Stomach (tissue), 9 donors: ENCODE data around the gene LY6G6C. TPM values are rescaled to one million over a fixed set of nuclear protein-coding genes. Genes with fewer than 3 reads are reported as not detected.

ENCODE experiments used
- DNase-seq, 2 donors: peaks; one replicate each; pipeline versions ENCODE4 v3.0.0 to v3.0.0-alpha.2; 2013 to 2019
- H3K27ac ChIP-seq, 5 donors: fragments of 200-600 bp in 4 of 5; sonication (generic) in 4 of 5; one replicate each; pipeline ENCODE4 v1.5.1; 2013 to 2019; ENCODE audit warnings: mild to moderate bottlenecking in 1 of 5, moderate library complexity in 1 of 5
- H3K27me3 ChIP-seq, 3 donors: fragments of 200-600 bp; sonication (generic); one replicate each; pipeline ENCODE4 v1.5.1; 2017 to 2019; ENCODE audit warnings: mixed run types in 1 of 3
- H3K36me3 ChIP-seq, 4 donors: fragments of 200-600 bp; sonication (generic); 1 replicate in 3 of 4; 2 replicates in 1 of 4; pipeline ENCODE4 v1.5.1; 2016 to 2019
- H3K4me1 ChIP-seq, 4 donors: fragments of 200-600 bp; sonication (generic); one replicate each; pipeline ENCODE4 v1.5.1; 2016 to 2019
- H3K4me3 ChIP-seq, 4 donors: fragments of 200-600 bp; sonication (generic) in 3 of 4; one replicate each; pipeline ENCODE4 v1.5.1; 2016 to 2019; ENCODE audit warnings: mild to moderate bottlenecking in 1 of 4
- H3K9me3 ChIP-seq, 4 donors: fragments of 200-600 bp; sonication (generic); one replicate each; pipeline ENCODE4 v1.5.1; 2016 to 2019
- EP300 ChIP-seq: sonication (generic); formaldehyde crosslinking; IDR thresholded peaks from one replicate; pipeline ENCODE4 v1.6.1; 2017; ENCODE audit warnings: antibody characterized with exemption
- POLR2A ChIP-seq, 4 donors: fragments of 450-650 bp; IDR thresholded peaks; one replicate each; pipeline ENCODE4 v1.6.1; 2016; ENCODE audit warnings: antibody characterized with exemption in 4 of 4, control low read depth in 2 of 4, mild to moderate bottlenecking in 1 of 4, moderate library complexity in 1 of 4
- POLR2AphosphoS5 ChIP-seq, 3 donors: sonication (generic); formaldehyde crosslinking; IDR thresholded peaks; one replicate each; pipeline ENCODE4 v1.6.1; 2016; ENCODE audit warnings: antibody characterized with exemption in 3 of 3
- WGBS, 5 donors: extraction: QIAGEN DNeasy Blood & Tissue Kit in 3 of 5; methylation state at CpG; one replicate each; pipeline versions ENCODE4 v1.1.5 to v1.1.7; 2013 to 2018; 5-methylcytosine and 5-hydroxymethylcytosine counted together
- intact Hi-C: fragments of 100-400 bp; cut with DNase I; formaldehyde crosslinking; loops from one replicate; pipeline ENCODE4 v1.15.1; 2023; ENCODE audit warnings: low total_unique reads
- polyA plus RNA-seq, 3 donors: library from polyadenylated mRNA; stranded (reverse); fragments of 200-250 nt; gene quantifications; one replicate each; pipeline ENCODE4 v1.2.3, GENCODE V29; 2013
- total RNA-seq, 5 donors: library from RNA; depleted of rRNA; stranded (reverse); fragments of >200 nt; gene quantifications; one replicate each; pipeline versions ENCODE4 v1.1.0 to v1.2.3, GENCODE V29; 2014 to 2016
- TF ChIP-seq, protein P1 (sequence below), 7 experiments: fragments of 450-650 bp in 4 of 7; fragments of 200-600 bp in 3 of 7; sonication (generic) in 3 of 7; IDR thresholded peaks; one replicate each; pipeline ENCODE4 v1.5.1; 2016 to 2019; ENCODE audit warnings: antibody characterized with exemption in 7 of 7, control low read depth in 2 of 7, mild to moderate bottlenecking in 1 of 7
- donor health status: healthy with polysubstance abuse.
- donor health status: Bipolar disorder and iron deficiency.
- donor health status: healthy.

LY6G6C gene
- total and polyA plus RNA-seq, 8 donors = 0.90 TPM; not detected in 7

DNA sequence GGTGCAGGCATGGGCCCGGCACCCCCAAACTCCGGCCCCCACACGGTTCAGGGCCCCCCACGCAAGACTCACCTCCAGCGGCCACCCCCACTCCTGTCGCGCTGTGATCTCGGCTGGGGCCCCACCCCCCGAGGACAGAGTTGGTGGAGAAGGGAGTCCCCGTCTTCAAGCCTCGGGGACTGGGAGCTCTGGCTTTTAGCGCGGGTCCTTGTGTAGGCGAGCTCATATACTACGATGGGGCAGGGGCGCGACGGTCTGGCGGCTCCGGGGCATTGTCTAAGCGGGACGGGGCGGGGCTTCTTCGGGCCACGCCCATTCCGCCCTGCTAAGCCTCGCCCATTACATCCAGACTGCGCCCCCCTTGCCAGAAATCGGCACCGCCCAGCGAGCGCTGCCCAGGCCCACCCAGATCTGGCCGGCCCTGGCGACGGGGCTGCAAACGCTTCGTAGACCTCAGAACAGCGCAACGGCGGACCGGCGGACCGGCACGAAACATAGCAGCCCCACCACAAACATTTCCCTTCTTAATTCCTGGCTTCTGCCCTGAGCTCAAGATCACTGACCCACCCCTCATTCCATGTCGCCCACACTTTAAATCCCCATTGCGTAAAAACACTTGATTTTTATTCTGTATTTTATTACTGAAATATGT lies 8.6 kb upstream of the LY6G6C start:
- H3K4me1 ChIP-seq = peaks cover 39 to 85% (median 59%) of the 10 kb centered on the region in 4 donors
- DNase-seq = peak; percentile 83 to 97
- 1 to 8% (median 1%) methylated on average over 22 to 46 of the region's 46 CpGs for WGBS, 5 donors
- intact Hi-C loops = no loop called here
- no peaks in the 10 kb centered on the region for H3K27me3 ChIP-seq
- H3K4me3 ChIP-seq = peak overlapping the region; percentile 61 to 91 (median 82)
- H3K27ac ChIP-seq = peak overlapping the region; percentile 93 to 96 (median 95)
- TF ChIP-seq, protein P1, sequence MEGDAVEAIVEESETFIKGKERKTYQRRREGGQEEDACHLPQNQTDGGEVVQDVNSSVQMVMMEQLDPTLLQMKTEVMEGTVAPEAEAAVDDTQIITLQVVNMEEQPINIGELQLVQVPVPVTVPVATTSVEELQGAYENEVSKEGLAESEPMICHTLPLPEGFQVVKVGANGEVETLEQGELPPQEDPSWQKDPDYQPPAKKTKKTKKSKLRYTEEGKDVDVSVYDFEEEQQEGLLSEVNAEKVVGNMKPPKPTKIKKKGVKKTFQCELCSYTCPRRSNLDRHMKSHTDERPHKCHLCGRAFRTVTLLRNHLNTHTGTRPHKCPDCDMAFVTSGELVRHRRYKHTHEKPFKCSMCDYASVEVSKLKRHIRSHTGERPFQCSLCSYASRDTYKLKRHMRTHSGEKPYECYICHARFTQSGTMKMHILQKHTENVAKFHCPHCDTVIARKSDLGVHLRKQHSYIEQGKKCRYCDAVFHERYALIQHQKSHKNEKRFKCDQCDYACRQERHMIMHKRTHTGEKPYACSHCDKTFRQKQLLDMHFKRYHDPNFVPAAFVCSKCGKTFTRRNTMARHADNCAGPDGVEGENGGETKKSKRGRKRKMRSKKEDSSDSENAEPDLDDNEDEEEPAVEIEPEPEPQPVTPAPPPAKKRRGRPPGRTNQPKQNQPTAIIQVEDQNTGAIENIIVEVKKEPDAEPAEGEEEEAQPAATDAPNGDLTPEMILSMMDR (IDR thresholded peaks at IDR 0.05) = no peak
- TF ChIP-seq POLR2AphosphoS5 (IDR thresholded peaks at IDR 0.05) (peak; percentile 37 to 63 (median 59)), POLR2A (IDR thresholded peaks at IDR 0.05) (peak in 1 of 4 donors; percentile 6)
- H3K36me3 ChIP-seq = peaks cover 46 to 74% (median 68%) of the 10 kb centered on the region in 4 donors
- H3K9me3 ChIP-seq = no peaks in the 10 kb centered on the region

DNA sequence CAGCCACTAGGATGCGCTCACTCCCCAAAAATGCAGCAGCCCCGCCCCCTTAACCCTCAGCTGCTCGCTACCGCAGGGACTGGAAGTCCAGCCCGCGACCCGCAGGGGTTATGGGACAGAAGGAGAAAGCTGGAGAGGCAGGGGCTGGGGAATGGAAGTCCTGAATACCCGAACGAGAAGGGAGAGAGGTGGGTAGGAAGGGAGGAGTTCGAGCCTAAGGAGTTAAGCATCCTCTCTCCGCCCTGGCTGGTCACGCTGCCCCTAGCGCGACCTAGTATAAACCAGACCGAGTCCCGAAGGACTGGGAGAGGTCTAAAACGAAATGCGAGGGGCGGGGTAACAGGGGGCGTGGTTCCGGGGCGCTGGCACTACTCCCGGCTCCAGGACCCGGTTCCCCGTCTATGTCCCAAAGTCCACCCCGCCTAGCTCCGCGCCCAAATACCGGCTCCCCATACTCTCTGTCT lies 8.0 kb upstream of the LY6G6C start:
- Histone ChIP-seq H3K4me1 (peaks cover 36 to 81% (median 54%) of the 10 kb centered on the region in 4 donors), H3K36me3 (peaks cover 46 to 74% (median 68%) of the 10 kb centered on the region in 4 donors), H3K9me3 (no peaks in the 10 kb centered on the region), H3K4me3 (peak overlapping the region; percentile 61 to 91 (median 82)), H3K27me3 (no peaks in the 10 kb centered on the region), H3K27ac (peak overlapping the region; percentile 93 to 96 (median 95))
- 0 to 1% (median 1%) methylated on average over 21 to 29 of the region's 29 CpGs for WGBS, 5 donors
- TF ChIP-seq POLR2AphosphoS5 (IDR thresholded peaks at IDR 0.05) = peak; percentile 70 to 77 (median 76)
- TF ChIP-seq EP300 = no peak
- no peak for TF ChIP-seq POLR2A (IDR thresholded peaks at IDR 0.05)
- TF ChIP-seq, protein P1 (IDR thresholded peaks at IDR 0.05) = peak in 3 of 7 experiments; percentile 6 to 72 (median 26)
- peak; percentile 92 to 97 for DNase-seq
- intact Hi-C loops = no loop called here

DNA sequence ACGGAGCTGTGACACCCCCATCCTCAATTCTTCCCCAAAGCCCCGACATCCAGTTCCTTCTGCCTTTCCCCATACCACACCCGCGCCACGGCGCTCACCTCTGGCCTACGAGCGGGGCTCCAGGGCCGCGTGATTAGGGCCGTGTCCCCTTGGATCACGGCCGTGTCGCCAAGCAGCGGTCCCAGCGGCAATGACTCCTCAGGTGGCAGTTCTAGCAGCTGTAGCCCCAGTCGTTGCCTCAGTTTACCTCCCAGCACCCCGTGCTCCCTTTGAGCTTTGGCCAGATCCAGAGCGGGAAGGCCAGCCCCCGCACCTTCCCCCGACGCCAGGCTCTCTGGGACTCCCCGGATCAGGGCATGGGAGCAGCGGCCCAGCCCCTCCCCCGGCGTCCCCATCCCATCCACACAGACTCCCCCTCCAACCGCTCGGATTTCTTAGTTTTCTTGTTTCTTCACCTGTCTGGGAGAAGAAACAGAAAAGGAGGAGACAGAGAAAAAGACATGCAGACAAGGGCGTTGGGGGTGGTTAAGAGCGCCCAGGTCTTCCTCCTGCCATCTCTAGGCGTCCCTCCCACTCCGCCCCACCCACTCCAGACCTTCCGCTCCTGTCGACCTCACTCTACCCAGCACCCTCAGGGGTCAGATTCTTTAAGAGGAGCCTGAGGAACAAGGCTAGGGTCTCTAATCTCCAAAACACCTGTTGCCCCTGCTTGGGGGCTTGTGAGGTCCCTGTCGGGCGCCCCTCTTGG lies 7.4 kb upstream of the LY6G6C start, which contains the start of gene DDAH2:
Gene DDAH2 (minus strand): TSS at position 533 of the 748 bp plus-strand sequence. CDS start 138 bp downstream, at position 395.
- H3K27me3 ChIP-seq = no peaks in the 10 kb centered on the region
- DNase-seq = no peak
- H3K36me3 ChIP-seq = peaks cover 46 to 69% (median 63%) of the 10 kb centered on the region in 4 donors
- TF ChIP-seq, protein P1 (IDR thresholded peaks at IDR 0.05) = peak in 3 of 7 experiments; percentile 29 to 69 (median 51)
- no peak for TF ChIP-seq POLR2AphosphoS5 (IDR thresholded peaks at IDR 0.05)
- H3K27ac ChIP-seq = peak within 1 kb of the TSS; percentile 93 to 96 (median 95)
- no peaks in the 10 kb centered on the region for H3K9me3 ChIP-seq
- H3K4me1 ChIP-seq = peaks cover 30 to 75% (median 48%) of the 10 kb centered on the region in 4 donors
- intact Hi-C loops = no loop called here
- peak within 1 kb of the TSS; percentile 61 to 91 (median 82) for H3K4me3 ChIP-seq
- 19 to 24% (median 22%) methylated on average over 31 to 36 of the region's 36 CpGs for WGBS, 5 donors
